HepG2 (cell line): ENCODE data around the gene VSTM5. TPM values are rescaled to one million over a fixed set of nuclear protein-coding genes. Genes with fewer than 3 reads are reported as not detected.

ENCODE experiments used
- ATAC-seq: fragments of 200-7000 bp; cut with Tn5 transposase; 3 replicates; pipeline ENCODE4 v1.9.1; 2020; ENCODE audit warnings: mild to moderate bottlenecking, moderate library complexity
- BruUV-seq: library from RNA; stranded (reverse); fragments of 400-500 nt; replicated peaks from 2 replicates; lab custom pipeline; 2021; lab: Mats Ljungman, UMichigan
- CTCF ChIA-PET: fragments of 300-600 bp; formaldehyde crosslinking; extraction: SDS; loops from one replicate; lab custom pipeline; 2021; ENCODE audit warnings: low total read pairs, inconsistent platforms, low intra/inter-chr PET ratio; lab: Yijun Ruan, JAX
- POLR2A ChIA-PET: fragments of 350-600 bp; sonication (Branson Sonifier 250); formaldehyde crosslinking; loops from one replicate; lab custom pipeline; 2020; ENCODE audit warnings: antibody characterized with exemption, inconsistent platforms; lab: Yijun Ruan, JAX
- DNase-seq: peaks from one replicate; pipeline ENCODE4 v3.0.0-alpha.2; 2015; ENCODE audit warnings: low spot score
- FAIRE-seq: peaks from 3 replicates; lab custom pipeline; 2011; peaks lifted over from hg19 to GRCh38; lab: Jason Lieb, UNC
- H2AFZ ChIP-seq: one replicate; pipeline ENCODE4 v1.6.1; 2011; ENCODE audit warnings: low read length, inconsistent platforms
- H3K27ac ChIP-seq: fragments of 300-600 bp; 3 replicates; pipeline ENCODE4 v1.8.0; 2011; ENCODE audit warnings: mixed run types, mild to moderate bottlenecking, mixed read lengths, low read length, inconsistent platforms; ENCODE audit not compliant: insufficient read depth; ENCODE audit errors: extremely low read length
- H3K27me3 ChIP-seq, 2 experiments: fragments of 200-600 bp in 1 of 2; 2 replicates in 1 of 2; 3 replicates in 1 of 2; pipeline versions ENCODE4 v1.6.0 to v1.8.0; 2011; ENCODE audit warnings: low read length in 2 of 2, mild to moderate bottlenecking in 2 of 2, moderate library complexity in 2 of 2, inconsistent platforms in 1 of 2; ENCODE audit not compliant: insufficient read depth in 2 of 2, control insufficient read depth in 1 of 2
- H3K36me3 ChIP-seq, 2 experiments: fragments of 200-600 bp in 1 of 2; replicated peaks in 1 of 2; 2 replicates in 1 of 2; 3 replicates in 1 of 2; pipeline versions ENCODE4 v1.5.1 to v1.8.0; 2011; ENCODE audit warnings: low read length in 2 of 2, inconsistent platforms in 1 of 2; ENCODE audit not compliant: insufficient read depth in 2 of 2, control insufficient read depth in 1 of 2
- H3K4me1 ChIP-seq: 2 replicates; pipeline ENCODE4 v1.5.1; 2012; ENCODE audit warnings: low read length, inconsistent platforms; ENCODE audit not compliant: insufficient read depth
- H3K4me2 ChIP-seq: 2 replicates; pipeline ENCODE4 v1.6.0; 2011; ENCODE audit warnings: low read depth, low read length, inconsistent platforms
- H3K4me3 ChIP-seq, 3 experiments: fragments of 200-600 bp in 1 of 3; sonication (generic), shearing (Covaris generic) in 1 of 3; replicated peaks in 1 of 3; 2 replicates each; pipeline ENCODE4 v1.5.1; 2011 to 2016; ENCODE audit warnings: low read length in 3 of 3, inconsistent platforms in 2 of 3, low read depth in 2 of 3, mild to moderate bottlenecking in 2 of 3, control low read depth in 1 of 3, mixed read lengths in 1 of 3; ENCODE audit not compliant: insufficient read depth in 1 of 3
- H3K79me2 ChIP-seq: one replicate; pipeline ENCODE4 v1.6.1; 2011; ENCODE audit warnings: low read length, inconsistent platforms; ENCODE audit not compliant: insufficient read depth
- H3K9ac ChIP-seq: 2 replicates; pipeline ENCODE4 v1.6.0; 2011; ENCODE audit warnings: mild to moderate bottlenecking, low read depth, low read length, inconsistent platforms; ENCODE audit not compliant: insufficient read depth
- H3K9me3 ChIP-seq: 2 replicates; pipeline ENCODE4 v1.5.1; 2012; ENCODE audit warnings: mild to moderate bottlenecking, low read length
- H4K20me1 ChIP-seq: 2 replicates; pipeline ENCODE4 v1.6.0; 2011; ENCODE audit warnings: inconsistent platforms, mild to moderate bottlenecking, low read length, moderate library complexity; ENCODE audit not compliant: insufficient read depth
- FLYWCH1 ChIP-seq: sonication (generic); formaldehyde crosslinking; IDR thresholded peaks from 2 replicates; pipeline ENCODE4 v1.8.1; 2023; ENCODE audit warnings: mild to moderate bottlenecking, missing genetic modification reagents
- MEF2D ChIP-seq: sonication (generic); formaldehyde crosslinking; IDR thresholded peaks from 2 replicates; pipeline ENCODE4 v1.5.1; 2020; ENCODE audit warnings: mild to moderate bottlenecking, missing genetic modification reagents
- MYC ChIP-seq: sonication (generic); formaldehyde crosslinking; IDR thresholded peaks from 2 replicates; pipeline ENCODE4 v1.9.0; 2021; ENCODE audit warnings: missing genetic modification reagents, borderline replicate concordance
- NFYC ChIP-seq: IDR thresholded peaks from 2 replicates; pipeline ENCODE4 v1.6.1; 2016; ENCODE audit warnings: missing genetic modification reagents, missing compliant biosample characterization
- RFXANK ChIP-seq: IDR thresholded peaks from 2 replicates; pipeline ENCODE4 v1.6.1; 2016
- SKI ChIP-seq: fragments of 450-650 bp; IDR thresholded peaks from one replicate; pipeline ENCODE4 v1.6.1; 2018; ENCODE audit warnings: mild to moderate bottlenecking; ENCODE audit not compliant: partially characterized antibody
- TEF ChIP-seq: sonication (generic); formaldehyde crosslinking; IDR thresholded peaks from 2 replicates; pipeline ENCODE4 v1.5.0; 2020; ENCODE audit warnings: missing genetic modification reagents
- ZBTB4 ChIP-seq: sonication (generic); formaldehyde crosslinking; IDR thresholded peaks from 2 replicates; pipeline ENCODE4 v1.4.0; 2020; ENCODE audit warnings: missing genetic modification reagents, mild to moderate bottlenecking, borderline replicate concordance
- ZNF724P ChIP-seq: sonication (generic); formaldehyde crosslinking; IDR thresholded peaks from 2 replicates; pipeline ENCODE4 v1.8.0; 2022; ENCODE audit warnings: missing genetic modification reagents, borderline replicate concordance
- WGBS: methylation state at CpG from one replicate; pipeline ENCODE4 v1.1.6; 2017; ENCODE audit warnings: low lambda C conversion rate; 5-methylcytosine and 5-hydroxymethylcytosine counted together
- in situ Hi-C: cut with HindIII; loops from 2 replicates; pipeline ENCODE4 v1.10.0; 2017; ENCODE audit warnings: low pct_unique_long_range_greater_than_20kb; ENCODE audit not compliant: extremely low pct_ligation_motif_present
- intact Hi-C: fragments of 100-400 bp; cut with micrococcal nuclease; formaldehyde crosslinking; loops from one replicate; pipeline ENCODE4 v1.10.0; 2022; ENCODE audit not compliant: unreplicated experiment
- polyA plus RNA-seq, 8 experiments: library from polyadenylated mRNA; depleted of rRNA in 3 of 8; stranded (reverse) in 7 of 8; unstranded in 1 of 8; fragments of >200 nt; fragmentation: Illumina TruSeq in 4 of 8; extraction: Trizol in 4 of 8; gene quantifications; 2 replicates each; pipeline versions ENCODE4 v1.2.1 to v1.2.3, GENCODE V29; 2011 to 2016; ENCODE audit warnings: low read depth in 4 of 8, missing spikeins in 1 of 8, mixed read lengths in 1 of 8; ENCODE audit not compliant: insufficient read depth in 1 of 8
- total RNA-seq, 5 experiments: library from RNA; depleted of rRNA; stranded (reverse); fragments of >200 nt; fragmentation: Illumina TruSeq; extraction: Trizol; gene quantifications; 2 replicates each; pipeline ENCODE4 v1.2.3, GENCODE V29; 2016; ENCODE audit warnings: low read depth in 1 of 5
- TF ChIP-seq, protein P1 (sequence below): IDR thresholded peaks from 2 replicates; pipeline ENCODE4 v1.4.0; 2020; ENCODE audit warnings: mild to moderate bottlenecking, missing genetic modification reagents
- TF ChIP-seq, protein P2 (sequence below): sonication (generic); formaldehyde crosslinking; IDR thresholded peaks from 2 replicates; pipeline ENCODE4 v1.4.0; 2020; ENCODE audit warnings: missing genetic modification reagents, mild to moderate bottlenecking, borderline replicate concordance

VSTM5 gene
- total and polyA plus RNA-seq, 2 of the 13 experiments (the other 11 are each of a cell fraction or from before 2014, with no cell fraction given) = not detected

DNA sequence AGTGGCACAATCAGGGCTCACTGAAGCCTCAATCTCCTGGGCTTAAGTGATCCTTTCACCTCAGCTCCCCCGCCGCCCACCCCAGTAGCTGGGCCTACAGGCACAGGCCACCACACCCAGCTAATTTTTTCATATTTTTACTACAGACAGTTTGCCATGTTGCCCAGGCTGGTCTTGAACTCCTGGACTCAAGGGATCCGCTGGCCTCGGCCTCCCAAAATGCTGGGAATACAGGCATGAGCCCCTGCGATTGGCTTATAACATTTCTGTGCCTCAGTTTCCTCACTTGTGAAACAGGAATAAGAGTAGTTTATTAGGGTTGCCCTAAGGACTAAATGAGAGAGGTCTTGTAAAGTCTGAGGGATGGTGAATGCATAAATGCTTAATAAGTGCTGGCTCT lies 1.2 kb downstream of the VSTM5 start:
- Histone ChIP-seq H3K27ac (no peak overlapping the region), H3K4me1 (peaks cover 19% of the 10 kb centered on the region), H3K36me3 (no peaks in the 10 kb centered on the region), H3K4me3 (0 out of 6 replicates have a peak overlapping the region, but pooled peaks of 1 of the 3 experiments have one; percentile 62), H3K9ac (no peak overlapping the region), H4K20me1 (no peaks in the 10 kb centered on the region), H2AFZ (no peak overlapping the region), H3K9me3 (no peaks in the 10 kb centered on the region), H3K4me2 (peak overlapping the region; percentile 68), H3K79me2 (no peaks in the 10 kb centered on the region), H3K27me3 (peaks cover 4 to 50% of the 10 kb centered on the region in 2 experiments)
- intact Hi-C loops = no loop called here
- BruUV-seq = no TSS peak
- POLR2A ChIA-PET = no interaction called here
- in situ Hi-C loops = no loop called here
- no peak for DNase-seq
- 67% methylated on average over 5 of the region's 5 CpGs for WGBS
- CTCF ChIA-PET = no interaction called here
- no peak for ATAC-seq
- FAIRE-seq = no peak
- no peak for TF ChIP-seq MYC (CRISPR knock-in tag)
- TF ChIP-seq, protein P1, sequence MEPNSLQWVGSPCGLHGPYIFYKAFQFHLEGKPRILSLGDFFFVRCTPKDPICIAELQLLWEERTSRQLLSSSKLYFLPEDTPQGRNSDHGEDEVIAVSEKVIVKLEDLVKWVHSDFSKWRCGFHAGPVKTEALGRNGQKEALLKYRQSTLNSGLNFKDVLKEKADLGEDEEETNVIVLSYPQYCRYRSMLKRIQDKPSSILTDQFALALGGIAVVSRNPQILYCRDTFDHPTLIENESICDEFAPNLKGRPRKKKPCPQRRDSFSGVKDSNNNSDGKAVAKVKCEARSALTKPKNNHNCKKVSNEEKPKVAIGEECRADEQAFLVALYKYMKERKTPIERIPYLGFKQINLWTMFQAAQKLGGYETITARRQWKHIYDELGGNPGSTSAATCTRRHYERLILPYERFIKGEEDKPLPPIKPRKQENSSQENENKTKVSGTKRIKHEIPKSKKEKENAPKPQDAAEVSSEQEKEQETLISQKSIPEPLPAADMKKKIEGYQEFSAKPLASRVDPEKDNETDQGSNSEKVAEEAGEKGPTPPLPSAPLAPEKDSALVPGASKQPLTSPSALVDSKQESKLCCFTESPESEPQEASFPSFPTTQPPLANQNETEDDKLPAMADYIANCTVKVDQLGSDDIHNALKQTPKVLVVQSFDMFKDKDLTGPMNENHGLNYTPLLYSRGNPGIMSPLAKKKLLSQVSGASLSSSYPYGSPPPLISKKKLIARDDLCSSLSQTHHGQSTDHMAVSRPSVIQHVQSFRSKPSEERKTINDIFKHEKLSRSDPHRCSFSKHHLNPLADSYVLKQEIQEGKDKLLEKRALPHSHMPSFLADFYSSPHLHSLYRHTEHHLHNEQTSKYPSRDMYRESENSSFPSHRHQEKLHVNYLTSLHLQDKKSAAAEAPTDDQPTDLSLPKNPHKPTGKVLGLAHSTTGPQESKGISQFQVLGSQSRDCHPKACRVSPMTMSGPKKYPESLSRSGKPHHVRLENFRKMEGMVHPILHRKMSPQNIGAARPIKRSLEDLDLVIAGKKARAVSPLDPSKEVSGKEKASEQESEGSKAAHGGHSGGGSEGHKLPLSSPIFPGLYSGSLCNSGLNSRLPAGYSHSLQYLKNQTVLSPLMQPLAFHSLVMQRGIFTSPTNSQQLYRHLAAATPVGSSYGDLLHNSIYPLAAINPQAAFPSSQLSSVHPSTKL (CRISPR knock-in tag) = no peak
- TF ChIP-seq FLYWCH1 (CRISPR knock-in tag) = no peak
- TF ChIP-seq TEF = no peak
- no peak for TF ChIP-seq MEF2D (CRISPR knock-in tag)
- no peak for TF ChIP-seq ZNF724P
- no peak for TF ChIP-seq ZBTB4 (CRISPR knock-in tag)
- TF ChIP-seq RFXANK (CRISPR knock-in tag) = no peak
- TF ChIP-seq, protein P2, sequence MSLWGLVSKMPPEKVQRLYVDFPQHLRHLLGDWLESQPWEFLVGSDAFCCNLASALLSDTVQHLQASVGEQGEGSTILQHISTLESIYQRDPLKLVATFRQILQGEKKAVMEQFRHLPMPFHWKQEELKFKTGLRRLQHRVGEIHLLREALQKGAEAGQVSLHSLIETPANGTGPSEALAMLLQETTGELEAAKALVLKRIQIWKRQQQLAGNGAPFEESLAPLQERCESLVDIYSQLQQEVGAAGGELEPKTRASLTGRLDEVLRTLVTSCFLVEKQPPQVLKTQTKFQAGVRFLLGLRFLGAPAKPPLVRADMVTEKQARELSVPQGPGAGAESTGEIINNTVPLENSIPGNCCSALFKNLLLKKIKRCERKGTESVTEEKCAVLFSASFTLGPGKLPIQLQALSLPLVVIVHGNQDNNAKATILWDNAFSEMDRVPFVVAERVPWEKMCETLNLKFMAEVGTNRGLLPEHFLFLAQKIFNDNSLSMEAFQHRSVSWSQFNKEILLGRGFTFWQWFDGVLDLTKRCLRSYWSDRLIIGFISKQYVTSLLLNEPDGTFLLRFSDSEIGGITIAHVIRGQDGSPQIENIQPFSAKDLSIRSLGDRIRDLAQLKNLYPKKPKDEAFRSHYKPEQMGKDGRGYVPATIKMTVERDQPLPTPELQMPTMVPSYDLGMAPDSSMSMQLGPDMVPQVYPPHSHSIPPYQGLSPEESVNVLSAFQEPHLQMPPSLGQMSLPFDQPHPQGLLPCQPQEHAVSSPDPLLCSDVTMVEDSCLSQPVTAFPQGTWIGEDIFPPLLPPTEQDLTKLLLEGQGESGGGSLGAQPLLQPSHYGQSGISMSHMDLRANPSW = no peak
- no peak for TF ChIP-seq SKI
- no peak for TF ChIP-seq NFYC
